RPMI8226 (cell line): Measurements from ENCODE around the gene MLLT3.
"Not testable (repeated sequence)": the region's sequence is repeated elsewhere in the genome, so short reads cannot be mapped to it uniquely, and the experiment has no call there.

Experiments
- DNase-seq: peaks from one replicate; pipeline ENCODE4 v3.0.0-alpha.2; 2015

Gene MLLT3

GRCh38 chr9:20593537-20593936 lies 28.8 kb downstream of the MLLT3 start:
- DNase-seq: no peak

GRCh38 chr9:20593105-20593504 lies 29.2 kb downstream of the MLLT3 start:
- no peak for DNase-seq

- no peak for DNase-seq
Observed at GRCh38 chr9:20592673-20593072, 29.6 kb downstream of the MLLT3 start.

- no peak for DNase-seq
Observed at GRCh38 chr9:20591223-20591622, 31.1 kb downstream of the MLLT3 start.

GRCh38 chr9:20584968-20585643 lies 37.2 kb downstream of the MLLT3 start:
- no peak for DNase-seq

- not testable (repeated sequence) for DNase-seq
Observed at GRCh38 chr9:20583088-20583487, 39.2 kb downstream of the MLLT3 start.

- no peak for DNase-seq
Observed at GRCh38 chr9:20582150-20582549, 40.1 kb downstream of the MLLT3 start.

GRCh38 chr9:20580673-20581072 lies 41.6 kb downstream of the MLLT3 start:
- DNase-seq: no peak

- DNase-seq: no peak
Observed at GRCh38 chr9:20579524-20580314, 42.6 kb downstream of the MLLT3 start.

- DNase-seq: no peak
Observed at GRCh38 chr9:20573023-20573422, 49.3 kb downstream of the MLLT3 start.

GRCh38 chr9:20570756-20571155 lies 51.5 kb downstream of the MLLT3 start:
- DNase-seq: no peak

GRCh38 chr9:20570087-20570486 lies 52.2 kb downstream of the MLLT3 start:
- no peak for DNase-seq

GRCh38 chr9:20569525-20569924 lies 52.8 kb downstream of the MLLT3 start:
- no peak for DNase-seq

- no peak for DNase-seq
Observed at GRCh38 chr9:20568400-20568799, 53.9 kb downstream of the MLLT3 start.

GRCh38 chr9:20566401-20566800 lies 55.9 kb downstream of the MLLT3 start:
- DNase-seq: no peak

GRCh38 chr9:20564650-20565049 lies 57.6 kb downstream of the MLLT3 start:
- no peak for DNase-seq

- no peak for DNase-seq
Observed at GRCh38 chr9:20563917-20564316, 58.4 kb downstream of the MLLT3 start.

GRCh38 chr9:20562051-20562450 lies 60.2 kb downstream of the MLLT3 start:
- DNase-seq: no peak

GRCh38 chr9:20561531-20561930 lies 60.8 kb downstream of the MLLT3 start:
- DNase-seq: no peak

- DNase-seq: no peak
Observed at GRCh38 chr9:20559231-20559890, 62.9 kb downstream of the MLLT3 start.

- no peak for DNase-seq
Observed at GRCh38 chr9:20558566-20559016, 63.7 kb downstream of the MLLT3 start.

GRCh38 chr9:20557890-20558565 lies 64.3 kb downstream of the MLLT3 start:
- no peak for DNase-seq

- no peak for DNase-seq
Observed at GRCh38 chr9:20557285-20557684, 65.0 kb downstream of the MLLT3 start.
